ENCODE data around the gene SORCS2.
A peak's percentile ranks its signal among the peaks of the same experiment; 100 is the strongest.

Gene SORCS2

DNA sequence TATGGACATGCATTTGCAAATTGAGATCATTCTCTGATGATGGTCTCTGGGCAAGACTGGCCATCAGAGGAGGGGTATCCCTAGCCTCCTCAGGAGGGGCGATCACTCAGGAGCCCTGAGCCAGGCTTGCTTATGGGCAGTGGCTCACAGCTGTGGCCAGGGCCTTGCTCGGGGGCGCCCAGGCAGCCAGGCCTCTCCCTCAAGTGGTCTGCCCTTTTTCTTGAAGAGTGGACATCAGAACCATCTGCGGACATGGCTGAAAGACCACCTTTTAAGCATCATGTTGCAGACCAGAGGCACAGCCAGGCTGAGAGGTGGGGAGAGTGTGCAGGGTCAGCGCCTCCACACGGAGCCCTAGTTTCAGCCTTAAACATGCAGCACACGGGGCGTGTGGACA, 349.1 kb downstream of the SORCS2 start:
- DNase-seq (ENCODE audit: low read depth in 2 of 2) = no peak
- TF ChIP-seq, protein P1, sequence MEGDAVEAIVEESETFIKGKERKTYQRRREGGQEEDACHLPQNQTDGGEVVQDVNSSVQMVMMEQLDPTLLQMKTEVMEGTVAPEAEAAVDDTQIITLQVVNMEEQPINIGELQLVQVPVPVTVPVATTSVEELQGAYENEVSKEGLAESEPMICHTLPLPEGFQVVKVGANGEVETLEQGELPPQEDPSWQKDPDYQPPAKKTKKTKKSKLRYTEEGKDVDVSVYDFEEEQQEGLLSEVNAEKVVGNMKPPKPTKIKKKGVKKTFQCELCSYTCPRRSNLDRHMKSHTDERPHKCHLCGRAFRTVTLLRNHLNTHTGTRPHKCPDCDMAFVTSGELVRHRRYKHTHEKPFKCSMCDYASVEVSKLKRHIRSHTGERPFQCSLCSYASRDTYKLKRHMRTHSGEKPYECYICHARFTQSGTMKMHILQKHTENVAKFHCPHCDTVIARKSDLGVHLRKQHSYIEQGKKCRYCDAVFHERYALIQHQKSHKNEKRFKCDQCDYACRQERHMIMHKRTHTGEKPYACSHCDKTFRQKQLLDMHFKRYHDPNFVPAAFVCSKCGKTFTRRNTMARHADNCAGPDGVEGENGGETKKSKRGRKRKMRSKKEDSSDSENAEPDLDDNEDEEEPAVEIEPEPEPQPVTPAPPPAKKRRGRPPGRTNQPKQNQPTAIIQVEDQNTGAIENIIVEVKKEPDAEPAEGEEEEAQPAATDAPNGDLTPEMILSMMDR (IDR thresholded peaks at IDR 0.05; ENCODE audit: low read depth, low read length) = no peak
- H3K4me3 ChIP-seq (replicated peaks in 1 of 2; ENCODE audit: low read depth in 2 of 2, low read length in 2 of 2) = no peak overlapping the region

DNA sequence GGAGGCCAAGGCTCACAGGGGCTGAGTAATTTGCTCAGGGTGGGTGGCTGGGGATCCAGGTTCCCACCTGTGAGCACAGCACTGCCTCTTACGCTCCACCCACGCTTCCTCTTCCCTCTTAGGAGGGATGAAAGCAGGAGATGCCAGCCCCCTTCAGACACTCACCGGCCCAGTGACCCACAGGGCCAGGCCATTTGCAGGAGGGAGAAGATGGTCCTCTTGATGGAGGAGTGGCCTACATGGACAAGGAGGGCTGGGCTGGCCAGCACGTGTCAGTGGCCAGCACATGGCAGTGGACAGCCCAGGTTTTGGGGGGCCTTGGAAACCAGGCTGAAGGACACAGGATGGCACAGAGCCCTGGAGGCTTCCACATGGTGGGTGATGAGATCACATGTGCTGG, 350.4 kb downstream of the SORCS2 start:
- H3K4me3 ChIP-seq (replicated peaks in 1 of 2; ENCODE audit: low read depth in 2 of 2, low read length in 2 of 2) = no peak overlapping the region
- TF ChIP-seq, protein P1 (IDR thresholded peaks at IDR 0.05; ENCODE audit: low read depth, low read length) = no peak
- no peak for DNase-seq (ENCODE audit: low read depth in 2 of 2)

DNA sequence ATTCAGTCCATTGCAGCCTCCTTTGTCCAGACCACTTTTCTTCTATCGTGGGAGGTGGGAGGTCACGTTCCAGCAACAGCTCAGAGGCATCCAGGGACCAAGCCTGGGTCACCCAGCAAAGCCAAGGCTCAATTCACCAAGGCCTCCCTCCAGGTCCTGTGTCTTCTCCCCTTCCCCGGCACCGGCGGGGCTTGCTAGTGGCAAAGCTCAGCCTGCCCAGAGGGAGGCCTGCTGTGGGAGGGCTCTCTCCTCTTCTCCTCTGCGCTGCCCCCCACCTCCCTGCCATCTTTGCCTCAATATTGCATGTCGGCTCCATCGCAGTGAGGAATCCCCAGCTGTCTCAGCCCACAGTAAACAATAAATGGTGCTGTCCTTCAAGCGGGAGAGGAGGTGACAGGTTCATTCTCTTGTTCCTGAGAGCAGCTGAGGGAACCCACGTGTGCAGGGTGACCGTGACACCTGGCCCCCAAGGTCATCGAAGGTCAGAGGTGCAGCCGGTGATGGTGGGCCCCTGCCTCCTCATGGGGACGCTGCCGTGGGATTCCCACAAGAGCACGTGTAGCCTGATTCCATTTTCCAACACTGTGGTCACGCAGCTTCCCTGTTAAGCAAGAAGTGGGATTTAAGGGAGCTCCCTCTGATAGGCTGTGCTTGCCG, 353.9 kb downstream of the SORCS2 start:
- TF ChIP-seq, protein P1 (IDR thresholded peaks at IDR 0.05; ENCODE audit: low read depth, low read length) = no peak

GRCh38 chr4:7546809-7547367, 354.6 kb downstream of the SORCS2 start:
- TF ChIP-seq, protein P1 (IDR thresholded peaks at IDR 0.05; ENCODE audit: low read depth, low read length) = no peak
- H3K4me3 ChIP-seq (replicated peaks in 1 of 2; ENCODE audit: low read depth in 2 of 2, low read length in 2 of 2) = no peak overlapping the region
- DNase-seq (ENCODE audit: low read depth in 2 of 2) = peak; percentile 3

More for the DNA sequence above, 353.9 kb downstream of the SORCS2 start:
- no peak overlapping the region for H3K4me3 ChIP-seq (replicated peaks in 1 of 2; ENCODE audit: low read depth in 2 of 2, low read length in 2 of 2)
- DNase-seq (ENCODE audit: low read depth in 2 of 2) = no peak

DNA sequence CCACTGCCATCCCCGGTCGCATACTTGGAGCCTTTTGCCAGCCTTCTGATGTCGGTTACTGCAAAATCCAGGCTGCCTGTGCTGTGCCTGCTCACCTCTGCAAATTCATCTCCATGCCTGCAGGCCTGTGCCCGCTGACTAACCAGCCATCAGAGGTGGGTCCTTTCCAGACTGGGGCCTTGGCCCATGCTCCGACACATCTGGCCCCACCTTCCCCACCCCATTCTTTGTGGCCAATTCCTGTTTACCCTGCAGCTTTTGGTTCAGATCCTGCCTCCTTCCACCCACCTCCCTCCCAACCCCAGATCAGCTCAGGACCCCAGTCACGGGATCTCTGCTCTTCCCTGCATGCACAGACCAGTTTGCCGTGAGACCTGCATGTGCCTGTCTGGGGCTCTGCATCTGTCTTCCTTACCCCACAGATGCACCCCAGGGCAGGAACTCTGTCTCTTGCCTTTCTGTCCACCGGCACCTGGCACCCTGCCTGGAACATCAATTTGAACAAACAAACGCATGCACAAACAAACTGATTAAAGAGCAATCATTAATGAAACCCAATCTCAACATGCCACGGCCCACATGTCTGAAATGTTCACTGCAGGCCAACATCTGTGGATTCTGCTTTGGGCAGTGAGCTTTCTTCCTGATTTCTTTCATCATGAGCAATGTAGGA, 355.2 kb downstream of the SORCS2 start:
- TF ChIP-seq, protein P1 (IDR thresholded peaks at IDR 0.05; ENCODE audit: low read depth, low read length) = no peak
- no peak overlapping the region for H3K4me3 ChIP-seq (replicated peaks in 1 of 2; ENCODE audit: low read depth in 2 of 2, low read length in 2 of 2)
- DNase-seq (ENCODE audit: low read depth in 2 of 2) = no peak

DNA sequence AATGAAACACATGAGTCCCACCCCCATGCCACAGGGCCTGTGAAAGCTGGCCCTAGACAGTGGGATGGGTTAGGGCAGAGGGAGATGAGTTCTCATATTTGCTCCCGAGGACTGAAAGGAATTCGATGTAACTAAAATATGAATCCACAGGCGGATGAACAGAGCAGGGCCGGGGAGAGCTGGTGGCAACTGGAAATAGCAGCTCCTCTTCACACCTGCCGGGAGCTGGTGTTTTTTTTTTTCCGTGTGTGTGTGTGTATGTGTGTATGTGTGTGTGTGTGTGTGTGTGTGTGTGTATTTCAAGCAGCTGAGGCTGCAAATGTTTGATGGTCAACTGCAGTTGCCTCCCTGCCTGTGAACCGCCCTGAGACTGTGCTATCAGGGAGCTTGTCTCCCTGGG, 357.5 kb downstream of the SORCS2 start:
- TF ChIP-seq, protein P1 (IDR thresholded peaks at IDR 0.05; ENCODE audit: low read depth, low read length) = no peak

More for the DNA sequence above, 357.5 kb downstream of the SORCS2 start:
- H3K4me3 ChIP-seq (replicated peaks in 1 of 2; ENCODE audit: low read depth in 2 of 2, low read length in 2 of 2) = no peak overlapping the region
- no peak for DNase-seq (ENCODE audit: low read depth in 2 of 2)
